GM12878 (cell line): Measurements from ENCODE around the gene NME8. TPM values are rescaled to one million over a fixed set of nuclear protein-coding genes. Genes with fewer than 3 reads are reported as not detected.

Source experiments
- ATAC-seq: fragments of 200-7000 bp; cut with Tn5 transposase; 3 replicates; pipeline ENCODE4 v1.9.1; 2020; ENCODE audit warnings: mild to moderate bottlenecking, moderate library complexity
- BruUV-seq: library from RNA; stranded (reverse); fragments of 400-500 nt; replicated peaks from 2 replicates; lab custom pipeline; 2021; lab: Mats Ljungman, UMichigan
- CTCF ChIA-PET: fragments of 300-600 bp; sonication (Branson Sonifier 250); formaldehyde crosslinking; extraction: SDS; loops from one replicate; lab custom pipeline; 2021; ENCODE audit warnings: inconsistent platforms; lab: Yijun Ruan, JAX
- POLR2A ChIA-PET: fragments of 350-600 bp; formaldehyde crosslinking; extraction: SDS; loops from one replicate; lab custom pipeline; 2021; ENCODE audit warnings: inconsistent platforms; lab: Charles Lee
- RAD21 ChIA-PET: fragments of 300-600 bp; sonication (Branson Sonifier 250); formaldehyde crosslinking; loops from one replicate; lab custom pipeline; 2023; ENCODE audit warnings: antibody characterized with exemption; ENCODE audit not compliant: unreplicated experiment; lab: Charles Lee
- SMC1A ChIA-PET: fragments of 300-600 bp; sonication (Branson Sonifier 250); formaldehyde crosslinking; loops from one replicate; lab custom pipeline; 2023; ENCODE audit not compliant: unreplicated experiment, uncharacterized antibody; lab: Charles Lee
- DNase-seq: peaks from one replicate; pipeline ENCODE4 v3.0.0-alpha.2; 2011; ENCODE audit warnings: low read depth, low spot score
- FAIRE-seq: peaks from 3 replicates; lab custom pipeline; 2011; peaks lifted over from hg19 to GRCh38; lab: Jason Lieb, UNC
- H2AFZ ChIP-seq: 2 replicates; pipeline ENCODE4 v1.6.0; 2011; ENCODE audit warnings: low read depth, low read length, control low read depth; ENCODE audit not compliant: control insufficient read depth
- H3K27ac ChIP-seq: 2 replicates; pipeline ENCODE4 v1.5.1; 2011; ENCODE audit warnings: control low read depth; ENCODE audit not compliant: control insufficient read depth, insufficient read depth
- H3K27me3 ChIP-seq, 2 experiments: replicated peaks in 1 of 2; 2 replicates each; pipeline versions ENCODE4 v1.6.0 to v1.6.1; 2011; ENCODE audit warnings: low read length in 1 of 2; ENCODE audit not compliant: control insufficient read depth in 2 of 2, insufficient read depth in 2 of 2
- H3K36me3 ChIP-seq, 2 experiments: 2 replicates each; pipeline ENCODE4 v1.5.1; 2011; ENCODE audit warnings: low read length in 1 of 2; ENCODE audit not compliant: control insufficient read depth in 2 of 2, insufficient read depth in 2 of 2
- H3K4me1 ChIP-seq: 2 replicates; pipeline ENCODE4 v1.6.1; 2011; ENCODE audit warnings: mild to moderate bottlenecking, low read length, moderate library complexity, mixed read lengths; ENCODE audit not compliant: control insufficient read depth, insufficient read depth
- H3K4me2 ChIP-seq: 2 replicates; pipeline ENCODE4 v1.6.0; 2011; ENCODE audit warnings: control low read depth; ENCODE audit not compliant: control insufficient read depth, insufficient read depth
- H3K4me3 ChIP-seq: fragments of 200-600 bp; sonication (generic); 2 replicates; pipeline ENCODE4 v1.5.1; 2016
- H3K79me2 ChIP-seq: 2 replicates; pipeline ENCODE4 v1.6.0; 2011; ENCODE audit warnings: low read length; ENCODE audit not compliant: control insufficient read depth, insufficient read depth
- H3K9ac ChIP-seq: 2 replicates; pipeline ENCODE4 v1.8.0; 2011; ENCODE audit warnings: low read length, control low read depth, mixed read lengths; ENCODE audit not compliant: control insufficient read depth, insufficient read depth
- H3K9me3 ChIP-seq: replicated peaks from 3 replicates; pipeline ENCODE4 v1.5.1; 2011; ENCODE audit warnings: mild to moderate bottlenecking, low read length; ENCODE audit not compliant: control insufficient read depth, insufficient read depth
- H4K20me1 ChIP-seq: 2 replicates; pipeline ENCODE4 v1.6.0; 2011; ENCODE audit not compliant: control insufficient read depth, insufficient read depth
- CBX5 ChIP-seq: sonication (generic); IDR thresholded peaks from 2 replicates; pipeline ENCODE4 v1.6.1; 2016; ENCODE audit warnings: low read depth, moderate library complexity, mild to moderate bottlenecking, inconsistent platforms
- CEBPB ChIP-seq, 2 experiments: fragments of 150-350 bp in 1 of 2; IDR thresholded peaks; 2 replicates each; pipeline ENCODE4 v1.6.1; 2012 to 2014; ENCODE audit warnings: low read depth in 2 of 2, low read length in 2 of 2, borderline replicate concordance in 1 of 2, inconsistent platforms in 1 of 2
- MYB ChIP-seq: fragments of 150-350 bp; IDR thresholded peaks from 2 replicates; pipeline ENCODE4 v1.6.1; 2014; ENCODE audit warnings: mild to moderate bottlenecking, low read depth, low read length, borderline replicate concordance
- NR2C2 ChIP-seq: IDR thresholded peaks from 2 replicates; pipeline ENCODE4 v1.6.1; 2011; ENCODE audit warnings: borderline replicate concordance, low read depth; ENCODE audit not compliant: control insufficient read depth, insufficient read length
- WGBS: methylation state at CpG from one replicate; pipeline ENCODE4 v1.1.6; 2016; ENCODE audit warnings: low lambda C conversion rate; ENCODE audit not compliant: insufficient replicate concordance, insufficient coverage; ENCODE audit errors: missing lambda C conversion rate; 5-methylcytosine and 5-hydroxymethylcytosine counted together
- in situ Hi-C: fragments of 300-500 bp; cut with MboI; formaldehyde crosslinking; loops from 9 replicates; pipeline ENCODE4 v1.14.3; 2018; ENCODE audit warnings: mixed read lengths
- intact Hi-C: fragments of 100-400 bp; cut with micrococcal nuclease; formaldehyde crosslinking; loops from one replicate; pipeline ENCODE4 v1.14.2; 2022; ENCODE audit not compliant: unreplicated experiment
- polyA plus RNA-seq, 11 experiments: library from polyadenylated mRNA; depleted of rRNA in 4 of 11; unstranded in 6 of 11; stranded (reverse) in 5 of 11; fragments of >200 nt; fragmentation: Nextera tagmentation in 4 of 11; fragmentation: Illumina TruSeq in 1 of 11; extraction: Ambion mirVana in 4 of 11; extraction: Trizol in 1 of 11; gene quantifications; 1 replicate in 1 of 11; 2 replicates in 10 of 11; pipeline versions ENCODE4 v1.2.1 to v1.2.3, GENCODE V29; 2011 to 2016; ENCODE audit warnings: inconsistent platforms in 2 of 11, missing spikeins in 2 of 11, low read depth in 1 of 11
- total RNA-seq, 4 experiments: library from RNA; depleted of rRNA in 3 of 4; stranded (reverse); fragments of >200 nt in 3 of 4; fragmentation: Illumina TruSeq in 1 of 4; extraction: Trizol in 1 of 4; gene quantifications; 2 replicates each; pipeline versions ENCODE4 v1.2.1 to v1.2.3, GENCODE V29; 2013 to 2021
- TF ChIP-seq, protein P1 (sequence below): fragments of 150-350 bp; IDR thresholded peaks from 2 replicates; pipeline ENCODE4 v1.6.1; 2016; ENCODE audit warnings: low read depth, low read length
- TF ChIP-seq, protein P2 (sequence below): fragments of 450-650 bp; IDR thresholded peaks from 2 replicates; pipeline ENCODE4 v1.6.1; 2017; ENCODE audit warnings: mild to moderate bottlenecking, moderate library complexity

The NME8 gene
- total and polyA plus RNA-seq, 10 of the 15 experiments (the other 5 are each of a cell fraction or from before 2014, with no cell fraction given): 0.03 to 3.5 (median 0.52) TPM; not detected in 2

DNA sequence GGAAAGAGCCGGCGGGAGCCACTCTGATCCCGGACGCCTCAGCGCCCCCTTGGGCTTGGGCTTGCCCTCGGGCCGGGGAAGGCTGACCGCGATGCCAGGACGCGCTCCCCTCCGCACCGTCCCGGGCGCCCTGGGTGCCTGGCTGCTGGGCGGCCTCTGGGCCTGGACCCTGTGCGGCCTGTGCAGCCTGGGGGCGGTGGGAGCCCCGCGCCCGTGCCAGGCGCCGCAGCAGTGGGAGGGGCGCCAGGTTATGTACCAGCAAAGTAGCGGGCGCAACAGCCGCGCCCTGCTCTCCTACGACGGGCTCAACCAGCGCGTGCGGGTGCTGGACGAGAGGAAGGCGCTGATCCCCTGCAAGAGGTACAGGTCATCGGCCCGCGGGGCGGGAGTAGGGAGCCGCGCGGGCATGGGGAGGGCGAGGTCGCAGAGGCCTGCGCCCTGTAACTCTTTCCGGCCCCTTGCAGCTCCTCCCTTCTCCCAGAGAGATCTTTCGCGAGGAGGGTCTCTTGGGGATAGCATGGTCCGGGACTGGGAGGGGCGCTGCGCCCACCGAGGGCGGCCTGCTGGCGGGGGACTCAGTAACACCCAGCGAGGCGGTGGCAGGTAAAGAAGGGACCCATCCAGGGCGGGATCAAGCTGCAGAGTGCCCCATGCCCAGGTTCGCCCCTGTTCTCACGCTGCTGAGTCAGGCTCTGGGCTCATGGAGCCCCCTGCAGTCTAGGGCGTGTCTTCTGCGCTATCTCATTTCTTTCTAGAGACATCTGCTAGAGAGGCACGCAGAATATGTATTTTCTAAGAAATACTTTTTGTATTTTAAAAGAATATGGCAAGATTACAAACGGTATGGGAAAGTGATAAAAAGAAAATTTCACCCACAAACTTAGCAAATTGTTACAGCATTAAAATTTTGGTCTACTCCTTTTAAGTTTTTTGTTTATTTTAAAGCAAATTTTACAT lies 72.7 kb downstream of the NME8 start (continued):
- TF ChIP-seq, protein P1, sequence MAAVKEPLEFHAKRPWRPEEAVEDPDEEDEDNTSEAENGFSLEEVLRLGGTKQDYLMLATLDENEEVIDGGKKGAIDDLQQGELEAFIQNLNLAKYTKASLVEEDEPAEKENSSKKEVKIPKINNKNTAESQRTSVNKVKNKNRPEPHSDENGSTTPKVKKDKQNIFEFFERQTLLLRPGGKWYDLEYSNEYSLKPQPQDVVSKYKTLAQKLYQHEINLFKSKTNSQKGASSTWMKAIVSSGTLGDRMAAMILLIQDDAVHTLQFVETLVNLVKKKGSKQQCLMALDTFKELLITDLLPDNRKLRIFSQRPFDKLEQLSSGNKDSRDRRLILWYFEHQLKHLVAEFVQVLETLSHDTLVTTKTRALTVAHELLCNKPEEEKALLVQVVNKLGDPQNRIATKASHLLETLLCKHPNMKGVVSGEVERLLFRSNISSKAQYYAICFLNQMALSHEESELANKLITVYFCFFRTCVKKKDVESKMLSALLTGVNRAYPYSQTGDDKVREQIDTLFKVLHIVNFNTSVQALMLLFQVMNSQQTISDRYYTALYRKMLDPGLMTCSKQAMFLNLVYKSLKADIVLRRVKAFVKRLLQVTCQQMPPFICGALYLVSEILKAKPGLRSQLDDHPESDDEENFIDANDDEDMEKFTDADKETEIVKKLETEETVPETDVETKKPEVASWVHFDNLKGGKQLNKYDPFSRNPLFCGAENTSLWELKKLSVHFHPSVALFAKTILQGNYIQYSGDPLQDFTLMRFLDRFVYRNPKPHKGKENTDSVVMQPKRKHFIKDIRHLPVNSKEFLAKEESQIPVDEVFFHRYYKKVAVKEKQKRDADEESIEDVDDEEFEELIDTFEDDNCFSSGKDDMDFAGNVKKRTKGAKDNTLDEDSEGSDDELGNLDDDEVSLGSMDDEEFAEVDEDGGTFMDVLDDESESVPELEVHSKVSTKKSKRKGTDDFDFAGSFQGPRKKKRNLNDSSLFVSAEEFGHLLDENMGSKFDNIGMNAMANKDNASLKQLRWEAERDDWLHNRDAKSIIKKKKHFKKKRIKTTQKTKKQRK: no peak
- TF ChIP-seq CBX5: no peak

DNA sequence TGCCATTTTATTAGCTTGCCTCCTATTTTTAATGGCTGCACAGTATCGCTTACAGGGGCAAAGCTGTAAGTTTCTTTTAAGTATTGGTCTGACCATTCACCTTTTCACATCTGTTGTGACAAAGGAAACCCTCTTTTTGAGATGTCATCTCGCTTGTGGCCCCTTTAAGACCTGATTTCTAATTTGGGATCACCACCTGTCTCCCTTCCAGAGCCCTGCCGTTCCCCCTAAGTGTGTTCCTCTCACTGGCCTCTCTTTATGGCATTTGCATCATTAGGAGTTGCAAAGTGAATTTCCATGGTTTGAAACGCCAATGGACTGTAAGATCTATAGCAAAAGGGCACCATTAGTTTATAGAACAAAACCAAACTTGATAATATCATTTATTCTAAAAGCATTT lies 73.5 kb downstream of the NME8 start:
- peaks cover 8% of the 10 kb centered on the region; the same call in 2 of the 3 replicates for H3K9me3 ChIP-seq
- no peaks in the 10 kb centered on the region; a peak in 1 of 4 replicates for H3K27me3 ChIP-seq
- 16% methylated on average over 4 of the region's 4 CpGs for WGBS
- BruUV-seq: TSS peak; percentile 65
- no peak overlapping the region for H3K27ac ChIP-seq
- H3K9ac ChIP-seq: peak overlapping the region; percentile 55; the same call in 1 of the 2 replicates
- RAD21 ChIA-PET: interaction anchor here (0.8 to 3.4 kb wide), 5 partner anchors 14 to 294 kb away, joined by 3 to 30 read pairs (median 4); no protein-coding TSS in a partner anchor
- no peak overlapping the region for H2AFZ ChIP-seq
- H3K36me3 ChIP-seq: no peaks in the 10 kb centered on the region
- DNase-seq: no peak
- CTCF ChIA-PET: interaction anchor here (1.0 to 7.5 kb wide), 13 partner anchors 9 to 447 kb away, joined by 3 to 108 read pairs (median 10); no protein-coding TSS in a partner anchor
- H3K79me2 ChIP-seq: peaks cover 3% of the 10 kb centered on the region; the same call in 1 of the 2 replicates
- TF ChIP-seq, protein P2, sequence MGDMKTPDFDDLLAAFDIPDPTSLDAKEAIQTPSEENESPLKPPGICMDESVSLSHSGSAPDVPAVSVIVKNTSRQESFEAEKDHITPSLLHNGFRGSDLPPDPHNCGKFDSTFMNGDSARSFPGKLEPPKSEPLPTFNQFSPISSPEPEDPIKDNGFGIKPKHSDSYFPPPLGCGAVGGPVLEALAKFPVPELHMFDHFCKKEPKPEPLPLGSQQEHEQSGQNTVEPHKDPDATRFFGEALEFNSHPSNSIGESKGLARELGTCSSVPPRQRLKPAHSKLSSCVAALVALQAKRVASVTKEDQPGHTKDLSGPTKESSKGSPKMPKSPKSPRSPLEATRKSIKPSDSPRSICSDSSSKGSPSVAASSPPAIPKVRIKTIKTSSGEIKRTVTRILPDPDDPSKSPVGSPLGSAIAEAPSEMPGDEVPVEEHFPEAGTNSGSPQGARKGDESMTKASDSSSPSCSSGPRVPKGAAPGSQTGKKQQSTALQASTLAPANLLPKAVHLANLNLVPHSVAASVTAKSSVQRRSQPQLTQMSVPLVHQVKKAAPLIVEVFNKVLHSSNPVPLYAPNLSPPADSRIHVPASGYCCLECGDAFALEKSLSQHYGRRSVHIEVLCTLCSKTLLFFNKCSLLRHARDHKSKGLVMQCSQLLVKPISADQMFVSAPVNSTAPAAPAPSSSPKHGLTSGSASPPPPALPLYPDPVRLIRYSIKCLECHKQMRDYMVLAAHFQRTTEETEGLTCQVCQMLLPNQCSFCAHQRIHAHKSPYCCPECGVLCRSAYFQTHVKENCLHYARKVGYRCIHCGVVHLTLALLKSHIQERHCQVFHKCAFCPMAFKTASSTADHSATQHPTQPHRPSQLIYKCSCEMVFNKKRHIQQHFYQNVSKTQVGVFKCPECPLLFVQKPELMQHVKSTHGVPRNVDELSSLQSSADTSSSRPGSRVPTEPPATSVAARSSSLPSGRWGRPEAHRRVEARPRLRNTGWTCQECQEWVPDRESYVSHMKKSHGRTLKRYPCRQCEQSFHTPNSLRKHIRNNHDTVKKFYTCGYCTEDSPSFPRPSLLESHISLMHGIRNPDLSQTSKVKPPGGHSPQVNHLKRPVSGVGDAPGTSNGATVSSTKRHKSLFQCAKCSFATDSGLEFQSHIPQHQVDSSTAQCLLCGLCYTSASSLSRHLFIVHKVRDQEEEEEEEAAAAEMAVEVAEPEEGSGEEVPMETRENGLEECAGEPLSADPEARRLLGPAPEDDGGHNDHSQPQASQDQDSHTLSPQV: no peak
- TF ChIP-seq NR2C2: no peak
- no peak for TF ChIP-seq MYB
- TF ChIP-seq CEBPB (IDR thresholded peaks at IDR 0.05; ENCODE audit: borderline replicate concordance in 1 of 2, low read depth in 2 of 2, low read length in 2 of 2): no peak
- H3K4me1 ChIP-seq: peaks cover 5% of the 10 kb centered on the region; the same call in 1 of the 2 replicates
- intact Hi-C loops: no loop called here
- POLR2A ChIA-PET: interaction anchor here (0.7 to 1.8 kb wide), 3 partner anchors 7 to 21 kb away, joined by 4 to 11 read pairs (median 4); no protein-coding TSS in a partner anchor
- no peaks in the 10 kb centered on the region for H4K20me1 ChIP-seq
- H3K4me3 ChIP-seq: peak overlapping the region; percentile 3; the same call in 1 of the 2 replicates
- in situ Hi-C loops: no loop called here
- SMC1A ChIA-PET: interaction anchor here (1.6 to 8.5 kb wide), 5 partner anchors 9 to 22 kb away, joined by 4 to 98 read pairs (median 9); no protein-coding TSS in a partner anchor
- peak overlapping the region; percentile 96 for H3K4me2 ChIP-seq
- no peak for ATAC-seq
- peak; percentile 31 for FAIRE-seq
